SK-N-SH (cell line): Measurements from ENCODE around the gene COCH. TPM values are rescaled to one million over a fixed set of nuclear protein-coding genes. Genes with fewer than 3 reads are reported as not detected.

Experiments
- CTCF ChIA-PET: fragments of 300-600, 350-600 bp; formaldehyde crosslinking; extraction: SDS; loops from one replicate; lab custom pipeline; 2021; lab: Yijun Ruan, JAX
- POLR2A ChIA-PET: fragments of 350-600 bp; sonication (Branson Sonifier 250); formaldehyde crosslinking; extraction: SDS; loops from one replicate; lab custom pipeline; 2020; ENCODE audit warnings: antibody characterized with exemption, inconsistent platforms; lab: Yijun Ruan, JAX
- DNase-seq: peaks from one replicate; pipeline ENCODE4 v3.0.0; 2012
- H2AFZ ChIP-seq: fragments of 200-600 bp; sonication (generic); 2 replicates; pipeline ENCODE4 v1.8.1; 2016; ENCODE audit warnings: antibody characterized with exemption, mild to moderate bottlenecking, low read depth
- H3F3A ChIP-seq: fragments of 200-600 bp; sonication (generic); replicated peaks from 2 replicates; pipeline ENCODE3; 2016; ENCODE audit warnings: antibody characterized with exemption, mild to moderate bottlenecking; ENCODE audit not compliant: insufficient read depth
- H3K27ac ChIP-seq, 2 experiments: fragments of 200-500 bp in 1 of 2; fragments of 200-600 bp in 1 of 2; sonication (Bioruptor generic) in 1 of 2; sonication (generic), shearing (Covaris generic) in 1 of 2; 2 replicates each; pipeline versions ENCODE4 v1.5.1 to v1.6.1; 2014 to 2016; ENCODE audit warnings: low read depth in 2 of 2, inconsistent platforms in 1 of 2, low read length in 1 of 2, mild to moderate bottlenecking in 1 of 2, mixed read lengths in 1 of 2
- H3K27me3 ChIP-seq: fragments of 200-600 bp; sonication (generic), shearing (Covaris generic); 2 replicates; pipeline ENCODE4 v1.6.1; 2016; ENCODE audit warnings: mixed run types; ENCODE audit not compliant: insufficient read depth
- H3K36me3 ChIP-seq, 2 experiments: fragments of 200-500 bp in 1 of 2; fragments of 200-600 bp in 1 of 2; sonication (Bioruptor generic) in 1 of 2; sonication (generic) in 1 of 2; replicated peaks in 1 of 2; 2 replicates each; pipeline versions ENCODE3 to v1.5.1; 2014 to 2016; ENCODE audit warnings: low read length in 1 of 2, mild to moderate bottlenecking in 1 of 2; ENCODE audit not compliant: insufficient read depth in 2 of 2, control insufficient read depth in 1 of 2
- H3K4me1 ChIP-seq, 2 experiments: fragments of 200-500 bp in 1 of 2; fragments of 200-600 bp in 1 of 2; sonication (Bioruptor generic) in 1 of 2; sonication (generic), shearing (Covaris generic) in 1 of 2; 2 replicates each; pipeline versions ENCODE4 v1.5.1 to v1.6.1; 2014 to 2016; ENCODE audit warnings: low read depth in 1 of 2, low read length in 1 of 2, mixed run types in 1 of 2; ENCODE audit not compliant: insufficient read depth in 2 of 2, control insufficient read depth in 1 of 2
- H3K4me2 ChIP-seq: fragments of 200-600 bp; sonication (generic), shearing (Covaris generic); 2 replicates; pipeline ENCODE4 v1.6.1; 2017; ENCODE audit warnings: mixed run types
- H3K4me3 ChIP-seq, 2 experiments: fragments of 200-500 bp in 1 of 2; fragments of 200-600 bp in 1 of 2; sonication (Bioruptor generic) in 1 of 2; sonication (generic), shearing (Covaris generic) in 1 of 2; 2 replicates each; pipeline versions ENCODE4 v1.5.1 to v1.8.1; 2014 to 2016; ENCODE audit warnings: low read depth in 2 of 2, inconsistent platforms in 1 of 2, low read length in 1 of 2, mild to moderate bottlenecking in 1 of 2, mixed read lengths in 1 of 2, moderate library complexity in 1 of 2
- H3K79me2 ChIP-seq: fragments of 200-600 bp; sonication (generic); 2 replicates; pipeline ENCODE4 v1.8.1; 2017; ENCODE audit warnings: mild to moderate bottlenecking; ENCODE audit not compliant: insufficient read depth
- H3K9ac ChIP-seq: fragments of 200-600 bp; sonication (generic); 2 replicates; pipeline ENCODE4 v1.6.1; 2017; ENCODE audit warnings: mixed run types
- H3K9me2 ChIP-seq: fragments of 200-600 bp; sonication (generic); 2 replicates; pipeline ENCODE4 v1.6.1; 2017; ENCODE audit warnings: mixed run types
- H3K9me3 ChIP-seq: fragments of 200-600 bp; sonication (generic); 2 replicates; pipeline ENCODE4 v1.6.1; 2017; ENCODE audit warnings: mixed run types, mild to moderate bottlenecking, moderate library complexity
- H4K20me1 ChIP-seq: fragments of 200-600 bp; sonication (generic); 2 replicates; pipeline ENCODE4 v1.6.1; 2017; ENCODE audit warnings: mild to moderate bottlenecking, mixed run types; ENCODE audit not compliant: insufficient read depth
- CHD2 ChIP-seq: fragments of 150-350 bp; IDR thresholded peaks from 2 replicates; pipeline ENCODE4 v1.6.1; 2018; ENCODE audit warnings: low read length; ENCODE audit not compliant: partially characterized antibody
- CTCF ChIP-seq: fragments of 200-600 bp; sonication (generic); IDR thresholded peaks from 2 replicates; pipeline ENCODE4 v1.6.1; 2017; ENCODE audit warnings: antibody characterized with exemption, mild to moderate bottlenecking, moderate library complexity
- EP300 ChIP-seq, 2 experiments: IDR thresholded peaks; 2 replicates each; pipeline versions ENCODE4 v1.4.0 to v1.6.1; 2012; ENCODE audit warnings: borderline replicate concordance in 1 of 2, low read depth in 1 of 2, low read length in 1 of 2
- FOSL2 ChIP-seq: IDR thresholded peaks from 2 replicates; pipeline ENCODE4 v1.4.0; 2012; ENCODE audit warnings: low read depth, mild to moderate bottlenecking, moderate library complexity, borderline replicate concordance
- FOXM1 ChIP-seq: IDR thresholded peaks from 2 replicates; pipeline ENCODE4 v1.4.0; 2012; ENCODE audit warnings: low read depth, mild to moderate bottlenecking
- IRF3 ChIP-seq: fragments of 150-350 bp; IDR thresholded peaks from 2 replicates; pipeline ENCODE4 v1.6.1; 2016; ENCODE audit warnings: mild to moderate bottlenecking, low read depth, low read length
- MEF2A ChIP-seq: IDR thresholded peaks from 2 replicates; pipeline ENCODE4 v1.4.0; 2012; ENCODE audit warnings: low read depth, borderline replicate concordance
- POLR2AphosphoS5 ChIP-seq: IDR thresholded peaks from 2 replicates; pipeline ENCODE4 v1.6.1; 2012; ENCODE audit warnings: low read depth, low read length
- RAD21 ChIP-seq: IDR thresholded peaks from 2 replicates; pipeline ENCODE4 v1.6.1; 2012; ENCODE audit warnings: mild to moderate bottlenecking, low read length
- RCOR1 ChIP-seq: fragments of 150-350 bp; IDR thresholded peaks from 2 replicates; pipeline ENCODE4 v1.6.1; 2017; ENCODE audit warnings: antibody characterized with exemption, low read length
- RFX5 ChIP-seq: IDR thresholded peaks from 2 replicates; pipeline ENCODE4 v1.6.1; 2012; ENCODE audit warnings: mild to moderate bottlenecking, improper control_type of control experiment, low read length
- TCF12 ChIP-seq: IDR thresholded peaks from 2 replicates; pipeline ENCODE4 v1.4.0; 2012
- TEAD4 ChIP-seq: IDR thresholded peaks from 2 replicates; pipeline ENCODE4 v1.4.0; 2012; ENCODE audit warnings: mild to moderate bottlenecking, borderline replicate concordance; ENCODE audit not compliant: insufficient read depth
- USF1 ChIP-seq: IDR thresholded peaks from 2 replicates; pipeline ENCODE4 v1.4.0; 2012; ENCODE audit warnings: low read depth, borderline replicate concordance
- ZBTB33 ChIP-seq: IDR thresholded peaks from 2 replicates; pipeline ENCODE4 v1.4.0; 2012; ENCODE audit warnings: low read depth, borderline replicate concordance
- WGBS: methylation state at CpG from one replicate; pipeline ENCODE4 v1.1.6; 2017; ENCODE audit warnings: low lambda C conversion rate; 5-methylcytosine and 5-hydroxymethylcytosine counted together
- polyA plus RNA-seq, 3 experiments: library from polyadenylated mRNA; depleted of rRNA; stranded (reverse); fragments of >200 nt; gene quantifications; 2 replicates each; pipeline ENCODE4 v1.2.3, GENCODE V29; 2012

The COCH gene
- polyA plus RNA-seq, 1 of the 3 experiments (the other 2 are of a cell fraction): 9.3 TPM

- TF ChIP-seq TEAD4: no peak
- TF ChIP-seq IRF3: no peak
- TF ChIP-seq POLR2AphosphoS5: no peak
- TF ChIP-seq RFX5: no peak
- no peak for TF ChIP-seq USF1
- no peak for TF ChIP-seq CHD2
- no peak for TF ChIP-seq MEF2A
- TF ChIP-seq RCOR1: no peak
- TF ChIP-seq, all 33 proteins: peak for 0
These were observed 11.7 kb downstream of the COCH start (continued) for GRCh38 chr14:30885840-30886740.

- Histone ChIP-seq H3K4me1 (no peaks in the 10 kb centered on the region), H3K9me2 (no peaks in the 10 kb centered on the region), H3K9me3 (no peaks in the 10 kb centered on the region), H3K27ac (no peak overlapping the region), H3K36me3 (peaks cover 7 to 18% of the 10 kb centered on the region in 2 experiments), H3K9ac (no peak overlapping the region), H4K20me1 (no peaks in the 10 kb centered on the region), H2AFZ (no peak overlapping the region), H3K4me3 (no peak overlapping the region), H3K79me2 (no peaks in the 10 kb centered on the region), H3K4me2 (no peak overlapping the region), H3F3A (peaks cover 4% of the 10 kb centered on the region), H3K27me3 (no peaks in the 10 kb centered on the region)
- POLR2A ChIA-PET: no interaction called here
- TF ChIP-seq TCF12: no peak
- TF ChIP-seq USF1: no peak
- no peak for TF ChIP-seq EP300 (IDR thresholded peaks at IDR 0.05; ENCODE audit: borderline replicate concordance in 1 of 2, low read depth in 1 of 2, low read length in 1 of 2)
- TF ChIP-seq RAD21: no peak
- no peak for TF ChIP-seq IRF3
- no peak for TF ChIP-seq ZBTB33
- no peak for TF ChIP-seq CTCF
- no peak for TF ChIP-seq FOXM1
- TF ChIP-seq POLR2AphosphoS5: no peak
- no peak for TF ChIP-seq FOSL2
- WGBS: 97% methylated on average over 5 of the region's 5 CpGs
- no peak for DNase-seq
- CTCF ChIA-PET: no interaction called here
These were observed 14.3 kb downstream of the COCH start for GRCh38 chr14:30888480-30889243.
